K562 (cell line): ENCODE measurements around the gene RAD21L1. TPM values are rescaled to one million over a fixed set of nuclear protein-coding genes. Genes with fewer than 3 reads are reported as not detected.
A peak's percentile ranks its signal among the peaks of the same experiment; 100 is the strongest.

ENCODE experiments used
- ATAC-seq: fragments of 200-7000 bp; cut with Tn5 transposase; 3 replicates; pipeline ENCODE4 v1.9.1; 2020; ENCODE audit warnings: moderate library complexity
- BruUV-seq: library from RNA; stranded (reverse); fragments of 400-500 nt; replicated peaks from 2 replicates; lab custom pipeline; 2021; lab: Mats Ljungman, UMichigan
- CTCF ChIA-PET: fragments of 300-600 bp; formaldehyde crosslinking; extraction: SDS; loops from one replicate; lab custom pipeline; 2021; ENCODE audit warnings: low intra/inter-chr PET ratio; lab: Yijun Ruan, JAX
- POLR2A ChIA-PET: fragments of 300-600, 350-650 bp; sonication (Branson Sonifier 250); formaldehyde crosslinking; extraction: SDS; loops from one replicate; lab custom pipeline; 2021; ENCODE audit warnings: antibody characterized with exemption, inconsistent platforms; lab: Yijun Ruan, JAX
- DNase-seq, 4 experiments: peaks; one replicate each; pipeline versions ENCODE4 v3.0.0 to v3.0.0-alpha.2; 2011 to 2018; ENCODE audit warnings: low spot score in 3 of 4, mixed read lengths in 3 of 4; ENCODE audit errors: extremely low read depth in 1 of 4
- FAIRE-seq: peaks from 2 replicates; lab custom pipeline; 2011; peaks lifted over from hg19 to GRCh38; lab: Jason Lieb, UNC
- H2AFZ ChIP-seq: 2 replicates; pipeline ENCODE4 v1.6.0; 2011; ENCODE audit warnings: low read depth, low read length, control low read depth, inconsistent platforms
- H3K27ac ChIP-seq: fragments of 200-600 bp; 3 replicates; pipeline ENCODE4 v1.8.0; 2011; ENCODE audit warnings: low read depth, mild to moderate bottlenecking, control low read depth, inconsistent platforms, low read length, moderate library complexity, mixed read lengths; ENCODE audit errors: extremely low read depth
- H3K27me3 ChIP-seq, 2 experiments: fragments of 300-600 bp in 1 of 2; 2 replicates in 1 of 2; 3 replicates in 1 of 2; pipeline versions ENCODE4 v1.6.0 to v1.8.0; 2011; ENCODE audit warnings: inconsistent platforms in 2 of 2, low read length in 2 of 2, mild to moderate bottlenecking in 1 of 2, mixed read lengths in 1 of 2, moderate library complexity in 1 of 2; ENCODE audit not compliant: control insufficient read depth in 2 of 2, insufficient read depth in 2 of 2
- H3K36me3 ChIP-seq: fragments of 300-600 bp; 3 replicates; pipeline ENCODE4 v1.8.0; 2011; ENCODE audit warnings: mild to moderate bottlenecking, low read length, inconsistent platforms; ENCODE audit not compliant: control insufficient read depth, insufficient read depth
- H3K4me1 ChIP-seq, 2 experiments: fragments of 200-600 bp in 1 of 2; replicated peaks in 1 of 2; 2 replicates in 1 of 2; 3 replicates in 1 of 2; pipeline versions ENCODE4 v1.5.1 to v1.8.0; 2011; ENCODE audit warnings: inconsistent platforms in 2 of 2, low read length in 2 of 2, mild to moderate bottlenecking in 1 of 2, mixed read lengths in 1 of 2, moderate library complexity in 1 of 2; ENCODE audit not compliant: control insufficient read depth in 2 of 2, insufficient read depth in 2 of 2
- H3K4me2 ChIP-seq: 2 replicates; pipeline ENCODE4 v1.6.1; 2011; ENCODE audit warnings: low read length, control low read depth, inconsistent platforms, mixed read lengths; ENCODE audit not compliant: insufficient read depth
- H3K4me3 ChIP-seq: fragments of 200-600 bp; sonication (generic), shearing (Covaris generic); 2 replicates; pipeline ENCODE4 v1.5.1; 2016; ENCODE audit warnings: control low read depth, inconsistent platforms
- H3K79me2 ChIP-seq: fragments of 200-600 bp; 3 replicates; pipeline ENCODE4 v1.8.0; 2011; ENCODE audit warnings: low read length, inconsistent platforms; ENCODE audit not compliant: control insufficient read depth, insufficient read depth
- H3K9ac ChIP-seq, 2 experiments: 2 replicates each; pipeline versions ENCODE4 v1.6.0 to v1.6.1; 2011; ENCODE audit warnings: low read depth in 2 of 2, low read length in 2 of 2, control low read depth in 1 of 2, inconsistent platforms in 1 of 2, mild to moderate bottlenecking in 1 of 2, mixed read lengths in 1 of 2; ENCODE audit not compliant: insufficient read depth in 1 of 2
- H3K9me1 ChIP-seq: one replicate; pipeline ENCODE4 v1.6.0; 2011; ENCODE audit warnings: inconsistent platforms, mild to moderate bottlenecking, low read length, moderate library complexity; ENCODE audit not compliant: control insufficient read depth, insufficient read depth
- H3K9me3 ChIP-seq: replicated peaks from 2 replicates; pipeline ENCODE4 v1.5.1; 2011; ENCODE audit warnings: low read depth, low read length, inconsistent platforms; ENCODE audit not compliant: control insufficient read depth, insufficient read depth
- H4K20me1 ChIP-seq: replicated peaks from 2 replicates; pipeline ENCODE4 v1.6.1; 2011; ENCODE audit warnings: low read length, inconsistent platforms, mixed read lengths; ENCODE audit not compliant: control insufficient read depth, insufficient read depth
- ASH1L ChIP-seq: fragments of 450-650 bp; IDR thresholded peaks from 2 replicates; pipeline ENCODE4 v1.6.1; 2018; ENCODE audit warnings: borderline replicate concordance, mild to moderate bottlenecking, low read depth; ENCODE audit not compliant: partially characterized antibody
- ELK1 ChIP-seq: sonication (generic); formaldehyde crosslinking; IDR thresholded peaks from 2 replicates; pipeline ENCODE4 v1.8.1; 2022; ENCODE audit warnings: missing genetic modification reagents
- ESRRA ChIP-seq: fragments of 450-650 bp; IDR thresholded peaks from 2 replicates; pipeline ENCODE4 v1.6.1; 2014; ENCODE audit warnings: low read depth, mild to moderate bottlenecking, moderate library complexity, borderline replicate concordance
- ETV5 ChIP-seq: sonication (generic); formaldehyde crosslinking; IDR thresholded peaks from 2 replicates; pipeline ENCODE4 v1.4.0; 2020; ENCODE audit warnings: low read depth, mild to moderate bottlenecking, missing genetic modification reagents
- HMGXB4 ChIP-seq: sonication (generic); formaldehyde crosslinking; IDR thresholded peaks from 2 replicates; pipeline ENCODE4 v1.8.1; 2023; ENCODE audit warnings: mild to moderate bottlenecking, missing genetic modification reagents
- NFXL1 ChIP-seq: fragments of 450-650 bp; formaldehyde crosslinking; IDR thresholded peaks from 2 replicates; pipeline ENCODE4 v1.4.0; 2021; ENCODE audit warnings: mild to moderate bottlenecking
- ZBTB1 ChIP-seq: sonication (generic); formaldehyde crosslinking; IDR thresholded peaks from 2 replicates; pipeline ENCODE4 v1.8.1; 2023; ENCODE audit warnings: missing genetic modification reagents, low read depth, mild to moderate bottlenecking, borderline replicate concordance
- WGBS: fragments of 100-300 bp; shearing (Covaris generic); methylation state at CpG from one replicate; pipeline ENCODE4 v1.1.6; 2016; ENCODE audit warnings: low coverage, mixed read lengths; ENCODE audit not compliant: insufficient coverage; ENCODE audit errors: missing lambda C conversion rate; 5-methylcytosine and 5-hydroxymethylcytosine counted together
- in situ Hi-C: fragments of 300-500 bp; cut with MboI; formaldehyde crosslinking; loops from 4 replicates; pipeline ENCODE4 v1.15.0; 2018; ENCODE audit warnings: inconsistent platforms, mixed read lengths
- intact Hi-C: fragments of 100-400 bp; cut with micrococcal nuclease; formaldehyde crosslinking; loops from 2 replicates; pipeline ENCODE4 v1.14.2; 2022
- polyA plus RNA-seq, 8 experiments: library from polyadenylated mRNA; depleted of rRNA in 4 of 8; stranded (reverse) in 5 of 8; unstranded in 3 of 8; fragments of >200 nt; fragmentation: Nextera tagmentation in 2 of 8; fragmentation: Illumina TruSeq in 1 of 8; extraction: Ambion mirVana in 2 of 8; extraction: Trizol in 1 of 8; gene quantifications; 2 replicates each; pipeline versions ENCODE4 v1.2.1 to v1.2.3, GENCODE V29; 2011 to 2014; ENCODE audit warnings: inconsistent platforms in 1 of 8, missing spikeins in 1 of 8
- total RNA-seq, 7 experiments: library from RNA; depleted of rRNA in 6 of 7; stranded (reverse); fragments of >200 nt in 6 of 7; fragmentation: Illumina TruSeq in 2 of 7; extraction: Trizol in 2 of 7; gene quantifications; 2 replicates each; pipeline versions ENCODE4 v1.2.1 to v1.2.3, GENCODE V29; 2011 to 2021; ENCODE audit warnings: low replicate concordance in 1 of 7

RAD21L1 gene
- total and polyA plus RNA-seq, 9 of the 15 experiments (the other 6 are each of a cell fraction or from before 2014, with no cell fraction given) = 0.17 to 1.7 (median 0.45) TPM; not detected in 1

GRCh38 chr20:1287787-1288569 lies 62.1 kb downstream of the RAD21L1 start:
- Histone ChIP-seq H3K4me2 (no peak overlapping the region), H3K79me2 (no peaks in the 10 kb centered on the region), H3K9me3 (no peaks in the 10 kb centered on the region), H3K4me1 (peaks cover 0 to 3% of the 10 kb centered on the region in 2 experiments; a peak in 2 of 5 replicates), H2AFZ (no peak overlapping the region), H4K20me1 (0 out of 2 replicates have a peak, but pooled peaks cover 3% of the 10 kb centered on the region), H3K4me3 (no peak overlapping the region), H3K27me3 (no peaks in the 10 kb centered on the region), H3K27ac (no peak overlapping the region), H3K9me1 (no peaks in the 10 kb centered on the region), H3K9ac (no peak overlapping the region), H3K36me3 (no peaks in the 10 kb centered on the region)
- intact Hi-C loops (no loop called here), in situ Hi-C loops (no loop called here)
- 34% methylated on average over 7 of the region's 11 CpGs for WGBS
- DNase-seq (no peak), FAIRE-seq (no peak), ATAC-seq (no peak)
- ChIA-PET CTCF (no interaction called here), POLR2A (interaction anchor here (0.5 kb wide), 1 partner anchor 250 kb away, joined by 4 read pairs; no protein-coding TSS in a partner anchor)
- TF ChIP-seq ESRRA (peak; percentile 93), ASH1L (no peak)
- BruUV-seq = no TSS peak

- Histone ChIP-seq H3K9me1 (no peaks in the 10 kb centered on the region), H3K79me2 (no peaks in the 10 kb centered on the region), H3K4me1 (no peaks in the 10 kb centered on the region; a peak in 1 of 5 replicates), H3K36me3 (no peaks in the 10 kb centered on the region; the same call in 2 of the 3 replicates), H3K9me3 (no peaks in the 10 kb centered on the region), H3K4me3 (no peak overlapping the region), H3K9ac (peak overlapping the region in 1 of 2 experiments; percentile 28; a peak in 1 of 4 replicates), H3K27ac (no peak overlapping the region), H2AFZ (no peak overlapping the region), H3K4me2 (no peak overlapping the region), H4K20me1 (peaks cover 3% of the 10 kb centered on the region; the same call in 1 of the 2 replicates), H3K27me3 (no peaks in the 10 kb centered on the region)
- in situ Hi-C loops (no loop called here), intact Hi-C loops (no loop called here)
- ATAC-seq (no peak), DNase-seq (no peak), FAIRE-seq (no peak)
- no TSS peak for BruUV-seq
- TF ChIP-seq NFXL1 (no peak), ELK1 (no peak), ETV5 (CRISPR knock-in tag) (no peak), HMGXB4 (CRISPR knock-in tag) (no peak), ZBTB1 (CRISPR knock-in tag) (no peak)
- 47% methylated on average over 5 of the region's 5 CpGs for WGBS
- ChIA-PET CTCF (no interaction called here), POLR2A (interaction anchor here (1.1 kb wide), 1 partner anchor 13 kb away, joined by 4 read pairs; no protein-coding TSS in a partner anchor)
Measured at GRCh38 chr20:1291191-1291741, 65.4 kb downstream of the RAD21L1 start.
